Endodermal cell (in vitro differentiated cells): ENCODE data around the gene HAS3. TPM values are rescaled to one million over a fixed set of nuclear protein-coding genes. Genes with fewer than 3 reads are reported as not detected.

ENCODE experiments used
- DNase-seq: peaks from one replicate; pipeline ENCODE4 v3.0.0-alpha.2; 2017
- H3K27ac ChIP-seq: 2 replicates; pipeline ENCODE4 v1.5.1; 2013; ENCODE audit warnings: mild to moderate bottlenecking, low read depth, low read length, moderate library complexity
- H3K27me3 ChIP-seq: 2 replicates; pipeline ENCODE4 v1.6.1; 2013; ENCODE audit warnings: mild to moderate bottlenecking, low read length, moderate library complexity; ENCODE audit not compliant: insufficient read depth, control insufficient read depth, poor library complexity, severe bottlenecking
- H3K36me3 ChIP-seq: 2 replicates; pipeline ENCODE4 v1.7.0; 2013; ENCODE audit warnings: mild to moderate bottlenecking, low read length, moderate library complexity; ENCODE audit not compliant: control insufficient read depth, insufficient read depth
- H3K4me1 ChIP-seq: one replicate; pipeline ENCODE4 v1.7.0; 2013; ENCODE audit warnings: low read length; ENCODE audit not compliant: control insufficient read depth, insufficient read depth
- H3K4me3 ChIP-seq: 2 replicates; pipeline ENCODE4 v1.5.1; 2013; ENCODE audit warnings: mild to moderate bottlenecking, low read length, moderate library complexity
- H3K9ac ChIP-seq: 2 replicates; pipeline ENCODE4 v1.6.1; 2013; ENCODE audit warnings: mild to moderate bottlenecking, low read length, moderate library complexity; ENCODE audit not compliant: poor library complexity, severe bottlenecking; ENCODE audit errors: extremely low read depth
- H3K9me3 ChIP-seq: 2 replicates; pipeline ENCODE4 v1.6.1; 2013; ENCODE audit warnings: mild to moderate bottlenecking, low read length, moderate library complexity; ENCODE audit not compliant: control insufficient read depth
- H3K27ac Mint-ChIP-seq: 2 replicates; pipeline ENCODE4 v1.8.0; 2020; ENCODE audit warnings: mixed read lengths
- H3K27me3 Mint-ChIP-seq: 2 replicates; pipeline ENCODE4 v1.8.0; 2021; ENCODE audit warnings: mild to moderate bottlenecking, mixed read lengths; ENCODE audit not compliant: insufficient read depth
- H3K36me3 Mint-ChIP-seq: 2 replicates; pipeline ENCODE4 v1.8.0; 2020; ENCODE audit warnings: low read depth, mixed read lengths
- H3K4me1 Mint-ChIP-seq: 2 replicates; pipeline ENCODE4 v1.8.0; 2020; ENCODE audit warnings: mixed read lengths
- H3K4me3 Mint-ChIP-seq: 2 replicates; pipeline ENCODE4 v1.8.0; 2020; ENCODE audit warnings: mild to moderate bottlenecking, moderate library complexity, mixed read lengths
- H3K9me3 Mint-ChIP-seq: 2 replicates; pipeline ENCODE4 v1.8.0; 2020; ENCODE audit warnings: mild to moderate bottlenecking, mixed read lengths
- CTCF ChIP-seq: fragments of 200-600 bp; sonication (generic); conservative IDR thresholded peaks from 2 replicates; pipeline ENCODE4 v1.5.0; 2021; ENCODE audit warnings: antibody characterized with exemption, mild to moderate bottlenecking
- WGBS, 2 experiments: methylation state at CpG; one replicate each; pipeline versions ENCODE4 v1.1.5 to v1.1.7; 2013; ENCODE audit warnings: missing lambda C conversion rate in 2 of 2, mixed read lengths in 1 of 2; ENCODE audit not compliant: insufficient coverage in 1 of 2, insufficient read length in 1 of 2; 5-methylcytosine and 5-hydroxymethylcytosine counted together
- total RNA-seq, 2 donors: library from RNA; stranded (reverse); fragmentation: NEBNext Ultra II Directional in 1 of 2; extraction: Animal tissue kit (Norgen Biotek cat#: 25700) in 1 of 2; gene quantifications; 2 replicates in 1 of 2; 3 replicates in 1 of 2; pipeline ENCODE4 v1.2.1, GENCODE V29; 2021

HAS3 gene
- total RNA-seq, 2 donors from 2014 or later, result 1.8 to 4.1 TPM

- WGBS, 2 experiments, result 95 to 100% methylated on average over 6 to 7 of the region's 7 CpGs
- Mint-ChIP-seq H3K27me3 (peaks cover 20% of the 10 kb centered on the region), H3K4me3 (no peak overlapping the region), H3K36me3 (peaks cover 42% of the 10 kb centered on the region), H3K4me1 (peaks cover 18% of the 10 kb centered on the region), H3K27ac (no peak overlapping the region), H3K9me3 (no peaks in the 10 kb centered on the region)
- Histone ChIP-seq H3K4me1 (peaks cover 5% of the 10 kb centered on the region), H3K27ac (no peak overlapping the region), H3K27me3 (peaks cover 9% of the 10 kb centered on the region), H3K9me3 (no peaks in the 10 kb centered on the region), H3K4me3 (no peak overlapping the region), H3K9ac (no peak overlapping the region), H3K36me3 (peaks cover 29% of the 10 kb centered on the region)
- DNase-seq, result no peak
- TF ChIP-seq CTCF, result no peak
Measured at GRCh38 chr16:69113216-69113615, 7.8 kb downstream of the HAS3 start.

- Histone ChIP-seq H3K27me3 (no peaks in the 10 kb centered on the region), H3K36me3 (peaks cover 39% of the 10 kb centered on the region), H3K9me3 (no peaks in the 10 kb centered on the region), H3K4me1 (peaks cover 5% of the 10 kb centered on the region), H3K4me3 (no peak overlapping the region), H3K9ac (no peak overlapping the region), H3K27ac (no peak overlapping the region)
- peaks cover 8% of the 10 kb centered on the region for H3K27me3 Mint-ChIP-seq
- H3K9me3 Mint-ChIP-seq, result no peaks in the 10 kb centered on the region
- no peak for TF ChIP-seq CTCF
- peaks cover 12% of the 10 kb centered on the region for H3K4me1 Mint-ChIP-seq
- 94 to 98% methylated on average over 24 to 25 of the region's 25 CpGs for WGBS, 2 experiments
- DNase-seq, result peak; percentile 44
- no peak overlapping the region for H3K27ac Mint-ChIP-seq
- H3K36me3 Mint-ChIP-seq, result peaks cover 48% of the 10 kb centered on the region
- H3K4me3 Mint-ChIP-seq, result no peak overlapping the region
Measured at GRCh38 chr16:69114346-69114975, 9.0 kb downstream of the HAS3 start.

- Mint-ChIP-seq H3K9me3 (no peaks in the 10 kb centered on the region), H3K27me3 (peaks cover 3% of the 10 kb centered on the region), H3K4me3 (no peak overlapping the region), H3K36me3 (peaks cover 45% of the 10 kb centered on the region), H3K27ac (no peak overlapping the region), H3K4me1 (peaks cover 12% of the 10 kb centered on the region)
- DNase-seq, result no peak
- H3K27me3 ChIP-seq, result no peaks in the 10 kb centered on the region
- no peak overlapping the region for H3K27ac ChIP-seq
- no peaks in the 10 kb centered on the region for H3K9me3 ChIP-seq
- WGBS, 2 experiments, result 96% methylated on average over 3 to 6 of the region's 6 CpGs
- H3K4me1 ChIP-seq, result peaks cover 5% of the 10 kb centered on the region
- H3K36me3 ChIP-seq, result peaks cover 44% of the 10 kb centered on the region
- no peak overlapping the region for H3K4me3 ChIP-seq
- no peak overlapping the region for H3K9ac ChIP-seq
- no peak for TF ChIP-seq CTCF
Measured at GRCh38 chr16:69114976-69115355, 9.5 kb downstream of the HAS3 start.
